OCI-LY1 (cell line): ENCODE results near the gene DOCK1.

Source experiments
- CTCF ChIP-seq: fragments of 200-600 bp; sonication (generic), shearing (Covaris generic); IDR thresholded peaks from 2 replicates; pipeline ENCODE4 v1.5.1; 2017; ENCODE audit warnings: mild to moderate bottlenecking, antibody characterized with exemption, low read length, moderate library complexity, mixed read lengths
- EZH2 ChIP-seq: fragments of 200-600 bp; sonication (generic), shearing (Covaris generic); IDR thresholded peaks from 2 replicates; pipeline ENCODE4 v1.8.0; 2017; ENCODE audit warnings: borderline replicate concordance, mixed run types, mild to moderate bottlenecking, antibody characterized with exemption, low read length, moderate library complexity, mixed read lengths

GRCh38 chr10:127320176-127320575, 414.9 kb downstream of the DOCK1 start:
- TF ChIP-seq CTCF (no peak), EZH2 (no peak)
